GM19452 (cell line): ENCODE results near the gene FAR1.

Experiments used
- ATAC-seq: cut with Tn5 transposase; IDR thresholded peaks from one replicate; pipeline ENCODE4 v1.9.1; 2021; ENCODE audit not compliant: unreplicated experiment

FAR1 gene

GRCh38 chr11:13775471-13775870 lies 107.0 kb downstream of the FAR1 start:
- no peak for ATAC-seq

DNA sequence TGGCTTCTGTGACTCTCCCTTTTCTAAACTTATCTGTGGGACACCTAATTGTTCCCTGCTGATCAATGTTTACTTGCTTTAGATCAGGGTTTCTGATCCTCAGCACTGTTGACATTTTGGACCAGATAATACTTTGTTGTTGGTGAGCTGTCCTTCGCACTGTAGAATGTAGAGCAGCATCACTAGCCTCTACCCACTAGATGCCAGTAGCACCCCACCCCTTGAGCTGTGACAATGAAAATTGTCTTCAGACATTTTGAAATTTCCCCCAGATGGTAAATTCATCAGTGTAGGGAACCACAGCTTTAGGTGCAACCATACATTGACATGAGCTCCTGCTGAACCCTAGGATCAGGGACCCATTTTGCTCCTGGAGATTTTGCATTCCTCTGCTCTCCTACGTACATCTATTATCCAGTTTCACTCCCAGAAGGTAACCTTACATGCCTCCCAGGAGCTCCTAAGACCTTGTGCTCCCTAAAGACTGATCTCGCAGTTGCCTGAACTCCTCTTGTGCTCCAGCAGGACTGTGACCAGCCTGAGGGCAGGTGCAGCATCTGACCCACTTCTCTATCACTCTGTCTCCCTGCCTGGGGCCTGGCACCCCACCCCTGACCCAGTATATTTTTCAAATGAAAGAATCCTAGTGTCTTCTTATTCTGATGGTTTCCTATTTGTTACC lies 107.8 kb downstream of the FAR1 start:
- ATAC-seq: no peak

DNA sequence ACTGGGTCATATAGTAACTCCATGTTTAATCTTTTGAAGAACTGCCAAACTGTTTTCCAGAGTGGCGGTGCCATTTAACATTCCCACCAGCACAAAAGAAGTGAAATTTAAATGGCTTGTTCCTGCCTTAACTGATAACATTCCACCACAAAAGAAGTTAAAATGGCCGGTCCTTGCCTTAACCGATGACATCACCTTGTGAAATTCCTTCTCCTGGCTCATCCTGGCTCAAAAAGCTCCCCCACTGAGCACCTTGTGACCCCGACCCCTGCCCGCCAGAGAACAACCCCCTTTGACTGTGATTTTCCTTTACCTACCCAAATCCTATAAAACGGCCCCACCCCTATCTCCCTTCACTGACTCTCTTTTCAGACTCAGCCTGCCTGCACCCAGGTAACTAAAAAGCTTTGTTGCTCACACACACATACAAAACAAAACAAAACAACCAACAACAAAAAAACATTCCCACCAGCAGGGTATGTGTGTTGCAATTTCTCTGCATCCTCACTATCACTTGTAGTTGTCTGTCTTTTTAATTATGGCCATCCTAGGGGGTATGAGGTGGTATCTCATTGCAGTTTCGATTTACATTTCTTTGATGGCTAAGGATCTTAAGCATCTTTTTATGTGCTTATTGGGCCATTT lies 109.0 kb downstream of the FAR1 start:
- ATAC-seq: no peak

GRCh38 chr11:13778345-13778744 lies 109.9 kb downstream of the FAR1 start:
- ATAC-seq: no peak

DNA sequence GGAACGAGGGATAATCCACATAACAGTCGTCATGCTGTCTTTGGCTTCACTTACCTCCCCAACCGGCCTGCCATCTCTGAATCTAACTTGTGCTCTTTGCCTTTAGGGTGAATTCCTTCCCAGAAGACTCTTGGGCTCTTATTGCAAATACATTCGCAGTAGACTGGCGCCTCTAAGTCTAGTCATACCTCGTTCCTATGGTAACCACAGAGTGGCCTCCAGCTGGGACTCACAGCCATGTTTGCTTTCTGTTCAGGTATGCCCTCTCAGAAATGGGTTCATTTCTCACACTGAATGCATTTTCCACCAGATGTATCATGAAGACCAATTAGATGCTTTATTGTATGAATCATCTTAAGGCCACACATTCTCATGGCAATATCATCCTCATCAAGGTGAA lies 112.7 kb downstream of the FAR1 start:
- ATAC-seq: no peak
